Parathyroid adenoma (tissue), 2 donors: ENCODE measurements around the gene KCNQ1.

Experiments
- H2AFZ ChIP-seq: fragments of 300-600 bp; sonication (generic); one replicate; pipeline ENCODE4 v1.7.0; 2017; ENCODE audit warnings: antibody characterized with exemption, mild to moderate bottlenecking
- H3K27ac ChIP-seq: fragments of 300-600 bp; sonication (generic); one replicate; pipeline ENCODE4 v1.7.0; 2017
- H3K27me3 ChIP-seq: fragments of 300-600 bp; sonication (generic); one replicate; pipeline ENCODE4 v1.7.0; 2017; ENCODE audit warnings: low read length; ENCODE audit not compliant: control insufficient read depth, insufficient read depth
- H3K36me3 ChIP-seq: fragments of 300-600 bp; sonication (generic); one replicate; pipeline ENCODE4 v1.7.0; 2017; ENCODE audit warnings: low read length; ENCODE audit not compliant: control insufficient read depth, insufficient read depth
- H3K4me1 ChIP-seq: fragments of 300-600 bp; sonication (generic); one replicate; pipeline ENCODE4 v1.7.0; 2017; ENCODE audit warnings: control low read depth
- H3K4me2 ChIP-seq: fragments of 300-600 bp; sonication (generic); one replicate; pipeline ENCODE4 v1.7.0; 2017; ENCODE audit warnings: low read length
- H3K4me3 ChIP-seq: fragments of 300-600 bp; sonication (generic); one replicate; pipeline ENCODE4 v1.7.0; 2017; ENCODE audit warnings: low read depth, low read length
- H3K79me2 ChIP-seq: fragments of 300-600 bp; sonication (generic); one replicate; pipeline ENCODE4 v1.7.0; 2017; ENCODE audit warnings: control low read depth
- H3K9ac ChIP-seq: fragments of 300-600 bp; sonication (generic); one replicate; pipeline ENCODE4 v1.7.0; 2017; ENCODE audit warnings: mild to moderate bottlenecking
- H3K9me3 ChIP-seq: fragments of 300-600 bp; sonication (generic); one replicate; pipeline ENCODE4 v1.7.0; 2017; ENCODE audit warnings: low read length; ENCODE audit not compliant: control insufficient read depth
- TF ChIP-seq, protein P1 (sequence below): fragments of 300-600 bp; sonication (generic); IDR thresholded peaks from one replicate; pipeline ENCODE4 v1.7.0; 2017; ENCODE audit warnings: antibody characterized with exemption, mild to moderate bottlenecking
- donor health status: primary hyperparathyroidism.

KCNQ1 gene

DNA sequence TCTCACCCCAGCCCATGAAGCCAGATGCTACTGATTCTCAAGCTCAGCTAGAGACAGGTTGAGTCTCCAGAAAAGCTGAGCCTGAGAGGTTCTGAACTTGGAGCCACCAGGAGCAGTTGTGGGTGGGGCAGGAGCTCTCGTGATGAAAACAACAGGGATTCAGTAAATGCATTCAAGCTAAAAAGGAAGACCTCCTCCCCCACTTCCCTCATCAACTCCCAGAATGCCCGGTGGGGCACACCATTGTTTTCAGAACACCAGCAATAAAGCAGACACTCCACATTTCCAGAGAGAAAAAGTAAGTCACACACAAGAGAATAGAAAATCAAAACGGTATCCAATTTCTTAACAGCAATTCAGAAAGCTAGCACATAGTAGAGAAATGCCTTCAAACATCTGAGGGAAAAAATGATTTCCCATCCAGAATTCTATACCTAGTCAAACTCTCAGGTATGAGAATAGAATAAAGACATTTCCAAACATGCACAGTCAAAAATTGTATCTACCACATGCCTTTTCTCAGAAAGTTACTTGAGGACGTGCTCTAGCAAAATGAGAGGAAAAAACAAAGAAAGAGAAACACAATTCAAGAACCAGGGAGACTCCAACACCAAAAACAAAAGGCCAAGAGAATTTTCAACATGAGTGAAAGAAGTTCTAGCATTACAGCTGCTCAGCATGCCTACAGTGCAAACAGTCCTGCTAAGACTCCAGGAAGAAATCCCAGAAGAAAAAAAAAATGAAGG, 383.9 kb downstream of the KCNQ1 start:
- no peak overlapping the region for H2AFZ ChIP-seq
- no peak overlapping the region for H3K9ac ChIP-seq
- H3K79me2 ChIP-seq: no peaks in the 10 kb centered on the region
- H3K9me3 ChIP-seq: no peaks in the 10 kb centered on the region
- no peaks in the 10 kb centered on the region for H3K36me3 ChIP-seq
- TF ChIP-seq, protein P1, sequence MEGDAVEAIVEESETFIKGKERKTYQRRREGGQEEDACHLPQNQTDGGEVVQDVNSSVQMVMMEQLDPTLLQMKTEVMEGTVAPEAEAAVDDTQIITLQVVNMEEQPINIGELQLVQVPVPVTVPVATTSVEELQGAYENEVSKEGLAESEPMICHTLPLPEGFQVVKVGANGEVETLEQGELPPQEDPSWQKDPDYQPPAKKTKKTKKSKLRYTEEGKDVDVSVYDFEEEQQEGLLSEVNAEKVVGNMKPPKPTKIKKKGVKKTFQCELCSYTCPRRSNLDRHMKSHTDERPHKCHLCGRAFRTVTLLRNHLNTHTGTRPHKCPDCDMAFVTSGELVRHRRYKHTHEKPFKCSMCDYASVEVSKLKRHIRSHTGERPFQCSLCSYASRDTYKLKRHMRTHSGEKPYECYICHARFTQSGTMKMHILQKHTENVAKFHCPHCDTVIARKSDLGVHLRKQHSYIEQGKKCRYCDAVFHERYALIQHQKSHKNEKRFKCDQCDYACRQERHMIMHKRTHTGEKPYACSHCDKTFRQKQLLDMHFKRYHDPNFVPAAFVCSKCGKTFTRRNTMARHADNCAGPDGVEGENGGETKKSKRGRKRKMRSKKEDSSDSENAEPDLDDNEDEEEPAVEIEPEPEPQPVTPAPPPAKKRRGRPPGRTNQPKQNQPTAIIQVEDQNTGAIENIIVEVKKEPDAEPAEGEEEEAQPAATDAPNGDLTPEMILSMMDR: no peak
- H3K27me3 ChIP-seq: no peaks in the 10 kb centered on the region
- no peaks in the 10 kb centered on the region for H3K4me1 ChIP-seq
- no peak overlapping the region for H3K4me2 ChIP-seq
- H3K27ac ChIP-seq: no peak overlapping the region
- no peak overlapping the region for H3K4me3 ChIP-seq

DNA sequence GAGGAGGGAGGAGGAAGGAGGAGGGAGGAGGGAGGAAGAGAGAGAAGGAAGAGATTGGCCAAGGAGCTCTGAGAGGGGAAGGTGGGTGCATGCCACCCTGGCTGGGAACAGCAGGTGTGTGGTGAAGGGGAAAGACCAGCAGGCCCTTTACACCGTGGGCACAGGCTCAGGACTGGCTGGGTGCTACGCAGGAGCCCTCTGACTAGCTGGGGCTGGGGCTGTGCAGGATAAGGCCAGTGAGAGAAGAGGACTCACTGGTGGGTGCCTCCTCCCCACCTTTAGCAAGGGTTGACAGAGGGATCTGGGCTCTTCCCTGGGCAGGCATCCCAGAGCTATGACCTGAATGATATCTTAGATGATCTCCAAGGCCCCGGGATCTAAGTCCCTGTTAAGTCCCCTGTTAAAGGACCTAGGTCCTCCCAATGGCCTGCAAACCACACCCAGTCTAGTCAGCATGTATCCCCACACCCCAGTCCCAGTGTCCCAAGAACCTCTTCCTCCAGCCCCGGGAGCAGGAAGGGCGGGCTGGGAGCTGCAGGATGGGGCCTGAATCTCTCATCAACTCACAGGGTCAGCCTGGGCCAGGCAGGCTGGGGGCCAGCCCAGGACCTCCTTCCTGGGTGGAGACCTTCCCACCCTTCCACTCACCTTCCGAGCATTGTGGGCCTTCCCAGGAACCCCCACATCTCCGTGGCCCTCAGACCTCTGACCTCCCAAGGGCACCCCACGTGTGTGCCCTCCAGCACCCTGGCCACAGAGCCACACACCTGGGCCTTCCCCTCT, 385.4 kb downstream of the KCNQ1 start:
- Histone ChIP-seq H3K4me2 (no peak overlapping the region), H3K9ac (no peak overlapping the region), H3K9me3 (no peaks in the 10 kb centered on the region), H3K27me3 (no peaks in the 10 kb centered on the region), H3K4me3 (no peak overlapping the region), H3K27ac (no peak overlapping the region), H2AFZ (no peak overlapping the region), H3K4me1 (no peaks in the 10 kb centered on the region), H3K36me3 (no peaks in the 10 kb centered on the region), H3K79me2 (no peaks in the 10 kb centered on the region)
- TF ChIP-seq, protein P1: no peak

DNA sequence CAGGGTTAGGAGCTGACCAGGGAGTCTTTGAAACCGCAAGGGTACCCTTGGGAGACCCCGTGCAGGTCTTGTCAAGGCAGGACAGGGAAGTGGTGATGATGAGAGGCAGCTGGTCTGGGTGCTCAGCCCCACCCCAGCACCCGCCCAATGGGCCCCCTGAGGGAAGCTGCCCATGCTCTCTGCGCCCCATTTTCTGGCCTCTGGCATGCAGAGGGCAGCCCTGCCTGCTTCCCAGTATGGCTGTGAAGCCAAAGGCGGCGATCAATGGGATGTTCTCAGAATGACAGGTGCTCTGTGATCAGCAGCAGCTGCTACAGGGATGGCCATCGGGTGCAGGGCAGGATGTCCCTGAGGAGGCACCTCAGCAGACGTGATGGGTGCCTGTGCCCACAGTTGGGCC, 386.1 kb downstream of the KCNQ1 start:
- H3K9me3 ChIP-seq: no peaks in the 10 kb centered on the region
- no peaks in the 10 kb centered on the region for H3K36me3 ChIP-seq
- TF ChIP-seq, protein P1: no peak
- H3K4me1 ChIP-seq: no peaks in the 10 kb centered on the region
- no peak overlapping the region for H3K9ac ChIP-seq
- H2AFZ ChIP-seq: no peak overlapping the region
- H3K4me2 ChIP-seq: no peak overlapping the region
- no peak overlapping the region for H3K27ac ChIP-seq
- H3K27me3 ChIP-seq: no peaks in the 10 kb centered on the region
- H3K4me3 ChIP-seq: no peak overlapping the region
- H3K79me2 ChIP-seq: no peaks in the 10 kb centered on the region

DNA sequence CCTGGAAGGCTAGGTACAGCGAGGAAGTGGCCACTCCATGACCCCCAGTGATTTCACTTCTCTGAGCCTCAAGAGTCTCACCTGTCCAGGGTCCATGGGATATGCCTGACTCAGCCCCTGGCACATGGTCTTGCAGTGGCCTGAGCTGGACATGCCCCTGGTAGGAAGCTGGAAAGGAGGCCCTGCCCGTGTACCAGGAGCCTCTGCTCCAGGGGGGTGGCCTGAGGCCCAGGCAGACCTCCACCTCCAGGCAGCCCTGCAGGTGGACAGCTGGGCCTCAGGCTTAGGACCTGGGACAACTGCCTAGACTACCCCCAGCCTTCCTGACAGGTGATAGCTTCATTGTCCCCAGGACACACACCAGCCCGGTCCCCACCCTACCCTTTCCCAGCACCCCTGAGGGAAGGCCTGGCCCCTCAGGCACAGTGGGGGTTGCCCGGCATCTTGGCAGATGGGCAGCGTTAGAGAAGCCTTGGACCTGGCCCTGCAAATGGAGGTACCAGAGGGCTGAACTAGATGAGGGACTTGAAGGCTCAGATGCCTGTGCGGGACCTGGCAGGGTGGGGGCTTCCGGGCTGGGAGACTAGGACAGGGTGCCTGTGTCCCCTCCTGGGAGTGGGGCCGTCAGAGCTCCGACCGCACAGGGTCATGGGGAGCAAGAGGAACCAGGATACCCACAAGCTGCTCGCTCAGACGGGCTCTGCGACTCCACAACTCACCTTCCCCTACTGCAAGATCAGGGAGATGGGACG, 387.1 kb downstream of the KCNQ1 start:
- Histone ChIP-seq H3K4me2 (no peak overlapping the region), H3K27ac (no peak overlapping the region), H2AFZ (no peak overlapping the region), H3K36me3 (no peaks in the 10 kb centered on the region), H3K79me2 (no peaks in the 10 kb centered on the region), H3K27me3 (no peaks in the 10 kb centered on the region), H3K9ac (no peak overlapping the region), H3K4me3 (no peak overlapping the region), H3K9me3 (no peaks in the 10 kb centered on the region), H3K4me1 (peaks cover 3% of the 10 kb centered on the region)
- TF ChIP-seq, protein P1: no peak
